A549 (cell line): ENCODE measurements around the gene HMCN1.

Experiments used
- CEBPB ChIP-seq, 2 experiments: fragments of >200 bp in 1 of 2; sonication (Bioruptor Twin) in 1 of 2; formaldehyde crosslinking in 1 of 2; IDR thresholded peaks; 2 replicates each; pipeline ENCODE4 v1.6.1; 2012 to 2016
- CHD2 ChIP-seq: fragments of 150-350 bp; IDR thresholded peaks from 2 replicates; pipeline ENCODE4 v1.6.1; 2014; ENCODE audit warnings: low read length; ENCODE audit not compliant: partially characterized antibody
- CTCF ChIP-seq: fragments of >200 bp; sonication (Bioruptor Twin); formaldehyde crosslinking; IDR thresholded peaks from 3 replicates; pipeline ENCODE4 v1.5.1; 2016
- EP300 ChIP-seq, 2 experiments: fragments of >200 bp; sonication (Bioruptor Twin); formaldehyde crosslinking; IDR thresholded peaks; 2 replicates in 1 of 2; 3 replicates in 1 of 2; pipeline ENCODE4 v1.6.1; 2016 to 2017
- JUN ChIP-seq, 2 experiments: fragments of >200 bp; sonication (Bioruptor Twin); formaldehyde crosslinking; IDR thresholded peaks; 2 replicates in 1 of 2; 3 replicates in 1 of 2; pipeline ENCODE4 v1.6.1; 2016 to 2017
- POLR2A ChIP-seq: IDR thresholded peaks from 2 replicates; pipeline ENCODE4 v1.6.1; 2012; ENCODE audit warnings: mild to moderate bottlenecking, low read length

DNA sequence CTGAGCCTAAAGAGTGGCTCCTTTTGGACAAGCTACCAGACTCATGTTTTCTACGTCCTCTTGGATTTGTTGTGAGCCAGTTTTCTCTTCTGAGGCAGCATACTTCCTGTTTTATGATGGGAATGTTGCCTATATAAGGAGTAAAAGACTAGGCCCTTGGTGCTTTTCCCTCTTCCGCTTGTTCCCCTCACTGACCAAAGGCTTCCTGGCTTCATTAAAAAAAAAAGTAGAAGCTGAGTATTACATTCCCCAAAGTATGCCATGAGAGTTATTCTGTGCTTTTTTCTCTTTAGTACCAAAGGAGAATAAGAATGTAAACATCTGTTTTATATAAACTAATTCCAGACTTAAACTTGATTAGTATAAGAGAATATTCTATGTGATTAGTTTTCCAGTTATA is 6.5 kb upstream of the HMCN1 start:
- TF ChIP-seq CTCF (no peak), POLR2A (no peak), JUN (IDR thresholded peaks at IDR 0.05) (no peak), EP300 (IDR thresholded peaks at IDR 0.05) (no peak), CEBPB (IDR thresholded peaks at IDR 0.05) (no peak), CHD2 (no peak)
